Measurements from ENCODE around the gene WDR46.

WDR46 gene

DNA sequence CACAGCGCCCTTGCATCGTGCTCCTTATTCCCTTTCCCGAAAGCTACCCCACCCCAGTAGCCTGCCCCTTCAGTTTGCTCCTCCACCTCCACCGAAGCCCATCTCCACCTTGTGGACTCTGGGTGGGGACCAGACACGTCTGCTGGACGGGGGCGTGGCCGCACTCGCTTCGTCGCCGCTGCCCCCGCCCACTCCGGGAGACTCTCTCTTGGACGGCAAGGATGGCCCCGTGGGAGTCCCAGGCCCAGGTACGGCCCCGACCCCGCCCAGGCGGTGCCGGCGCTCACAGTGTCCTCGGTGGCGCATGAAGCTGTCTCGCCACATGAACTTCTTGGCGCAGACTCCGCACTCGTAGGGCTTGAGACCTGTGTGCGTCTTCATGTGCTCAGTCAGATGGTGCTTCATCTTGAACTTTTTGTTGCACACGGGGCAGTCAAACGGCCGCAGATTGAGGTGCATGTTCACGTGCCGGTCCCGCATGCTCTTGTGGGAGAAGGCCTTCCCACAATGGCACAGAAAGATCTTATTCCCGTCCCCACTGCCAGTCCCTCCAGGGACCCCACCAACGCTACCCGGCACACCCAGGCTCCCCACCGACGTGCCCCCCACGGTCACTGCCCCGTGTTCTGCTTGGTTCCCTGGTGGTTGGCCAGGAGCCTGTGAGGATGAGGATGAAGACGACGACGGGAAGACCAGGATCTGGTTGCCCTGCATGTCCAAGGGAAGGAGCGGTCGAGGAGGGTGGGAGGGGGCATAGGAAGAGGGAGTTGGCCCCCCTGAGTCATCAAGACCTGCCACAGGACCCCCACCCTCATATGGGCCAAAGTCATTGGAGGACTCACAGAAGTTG is 26.1 kb upstream of the WDR46 start:
- TF ChIP-seq MAX (IDR thresholded peaks at IDR 0.05; ENCODE audit: low read depth, low read length) (no peak), POLR2A (IDR thresholded peaks at IDR 0.05; ENCODE audit: extremely low read depth, insufficient read length) (no peak), MYC (IDR thresholded peaks at IDR 0.05; ENCODE audit: low read depth, low read length) (no peak)
- TF ChIP-seq, protein P1, sequence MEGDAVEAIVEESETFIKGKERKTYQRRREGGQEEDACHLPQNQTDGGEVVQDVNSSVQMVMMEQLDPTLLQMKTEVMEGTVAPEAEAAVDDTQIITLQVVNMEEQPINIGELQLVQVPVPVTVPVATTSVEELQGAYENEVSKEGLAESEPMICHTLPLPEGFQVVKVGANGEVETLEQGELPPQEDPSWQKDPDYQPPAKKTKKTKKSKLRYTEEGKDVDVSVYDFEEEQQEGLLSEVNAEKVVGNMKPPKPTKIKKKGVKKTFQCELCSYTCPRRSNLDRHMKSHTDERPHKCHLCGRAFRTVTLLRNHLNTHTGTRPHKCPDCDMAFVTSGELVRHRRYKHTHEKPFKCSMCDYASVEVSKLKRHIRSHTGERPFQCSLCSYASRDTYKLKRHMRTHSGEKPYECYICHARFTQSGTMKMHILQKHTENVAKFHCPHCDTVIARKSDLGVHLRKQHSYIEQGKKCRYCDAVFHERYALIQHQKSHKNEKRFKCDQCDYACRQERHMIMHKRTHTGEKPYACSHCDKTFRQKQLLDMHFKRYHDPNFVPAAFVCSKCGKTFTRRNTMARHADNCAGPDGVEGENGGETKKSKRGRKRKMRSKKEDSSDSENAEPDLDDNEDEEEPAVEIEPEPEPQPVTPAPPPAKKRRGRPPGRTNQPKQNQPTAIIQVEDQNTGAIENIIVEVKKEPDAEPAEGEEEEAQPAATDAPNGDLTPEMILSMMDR (IDR thresholded peaks at IDR 0.05; ENCODE audit: low read depth, low read length) = no peak
- H3K4me3 ChIP-seq (ENCODE audit: low read depth, low read length) = no peak overlapping the region
- DNase-seq (ENCODE audit: low read depth) = peak; percentile 11

- peak; percentile 71 for DNase-seq (ENCODE audit: low read depth)
- TF ChIP-seq MAX (IDR thresholded peaks at IDR 0.05; ENCODE audit: low read depth, low read length) (peak; percentile 74), POLR2A (IDR thresholded peaks at IDR 0.05; ENCODE audit: extremely low read depth, insufficient read length) (no peak), MYC (IDR thresholded peaks at IDR 0.05; ENCODE audit: low read depth, low read length) (peak; percentile 24; the same call in 1 of the 2 replicates)
- TF ChIP-seq, protein P1 (IDR thresholded peaks at IDR 0.05; ENCODE audit: low read depth, low read length) = no peak
- H3K4me3 ChIP-seq (ENCODE audit: low read depth, low read length) = peak overlapping the region; percentile 81
These were observed 25.5 kb upstream of the WDR46 start for GRCh38 chr6:33314515-33314942.

- DNase-seq (ENCODE audit: low read depth) = peak; percentile 81
- peak; percentile 52 for TF ChIP-seq POLR2A (IDR thresholded peaks at IDR 0.05; ENCODE audit: extremely low read depth, insufficient read length)
- TF ChIP-seq MAX (IDR thresholded peaks at IDR 0.05; ENCODE audit: low read depth, low read length) = peak; percentile 62
- TF ChIP-seq MYC (IDR thresholded peaks at IDR 0.05; ENCODE audit: low read depth, low read length) = 0 out of 2 replicates have a peak, but pooled peaks have one; percentile 55
- TF ChIP-seq, protein P1 (IDR thresholded peaks at IDR 0.05; ENCODE audit: low read depth, low read length) = no peak
- peak within 1 kb of the TSS; percentile 81 for H3K4me3 ChIP-seq (ENCODE audit: low read depth, low read length)
These were observed 24.9 kb upstream of the WDR46 start, which contains the start of gene TAPBP for GRCh38 chr6:33313709-33314514. Gene TAPBP (minus strand): TSS chr6:33314078. CDS start chr6:33314041, 37 bp downstream.

- peak overlapping the region; percentile 81 for H3K4me3 ChIP-seq (ENCODE audit: low read depth, low read length)
- peak; percentile 89 for DNase-seq (ENCODE audit: low read depth)
- TF ChIP-seq, protein P1 (IDR thresholded peaks at IDR 0.05; ENCODE audit: low read depth, low read length) = no peak
- TF ChIP-seq MYC (IDR thresholded peaks at IDR 0.05; ENCODE audit: low read depth, low read length) (no peak), POLR2A (IDR thresholded peaks at IDR 0.05; ENCODE audit: extremely low read depth, insufficient read length) (no peak)
These were observed 24.2 kb upstream of the WDR46 start for GRCh38 chr6:33313105-33313708.

- peak; percentile 64 for DNase-seq (ENCODE audit: low read depth)
- TF ChIP-seq MYC (IDR thresholded peaks at IDR 0.05; ENCODE audit: low read depth, low read length) = no peak
- TF ChIP-seq, protein P1 (IDR thresholded peaks at IDR 0.05; ENCODE audit: low read depth, low read length) = no peak
These were observed 23.5 kb upstream of the WDR46 start for GRCh38 chr6:33312361-33313104.

More at GRCh38 chr6:33312361-33313104, 23.5 kb upstream of the WDR46 start:
- peak overlapping the region; percentile 81 for H3K4me3 ChIP-seq (ENCODE audit: low read depth, low read length)

Measured in NB4 (cell line).